ENCODE measurements around the gene TMED3.
"Not testable (repeated sequence)": the region's sequence is repeated elsewhere in the genome, so short reads cannot be mapped to it uniquely, and the experiment has no call there.

TMED3 gene

DNA sequence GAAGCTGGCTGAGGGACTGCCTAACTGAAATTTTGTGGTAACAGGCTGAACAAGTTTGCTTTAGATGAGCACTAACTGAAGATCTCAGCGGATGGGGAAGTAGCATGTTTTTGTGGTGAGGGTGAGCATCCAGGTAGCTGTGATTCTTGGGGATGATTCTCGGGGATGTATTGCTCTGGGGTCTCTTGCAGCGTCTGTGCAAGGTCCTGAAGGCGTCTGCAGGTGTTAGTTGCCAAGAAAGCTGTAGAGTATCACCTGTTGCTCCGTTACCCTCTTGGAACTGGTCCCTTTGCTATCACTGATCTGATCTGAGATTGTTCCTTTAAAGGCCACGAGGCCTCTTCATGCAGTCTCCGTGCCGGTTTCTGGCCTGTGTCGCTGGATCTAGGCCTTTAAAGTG, 6.0 kb downstream of the TMED3 start:
- DNase-seq (ENCODE audit: low read depth) = no peak

DNA sequence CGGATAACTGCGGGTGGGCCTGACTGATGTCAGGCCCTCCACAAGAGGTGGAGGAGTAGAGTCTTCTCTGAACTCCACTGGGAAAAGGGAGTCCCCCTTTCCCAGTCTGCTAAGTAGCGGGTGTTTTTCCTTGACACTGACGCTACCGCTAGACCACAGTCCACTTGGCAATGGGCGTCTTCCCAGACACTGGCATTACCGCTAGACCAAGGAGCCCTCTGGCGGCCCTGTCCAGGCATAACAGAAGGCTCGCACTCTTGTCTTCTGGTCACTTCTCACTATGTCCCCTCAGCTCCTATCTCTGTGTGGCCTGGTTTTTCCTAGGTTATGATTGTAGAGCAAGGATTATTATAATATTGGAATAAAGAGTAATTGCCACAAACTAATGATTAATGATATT, 9.1 kb downstream of the TMED3 start:
- not testable (repeated sequence) for DNase-seq (ENCODE audit: low read depth)

DNA sequence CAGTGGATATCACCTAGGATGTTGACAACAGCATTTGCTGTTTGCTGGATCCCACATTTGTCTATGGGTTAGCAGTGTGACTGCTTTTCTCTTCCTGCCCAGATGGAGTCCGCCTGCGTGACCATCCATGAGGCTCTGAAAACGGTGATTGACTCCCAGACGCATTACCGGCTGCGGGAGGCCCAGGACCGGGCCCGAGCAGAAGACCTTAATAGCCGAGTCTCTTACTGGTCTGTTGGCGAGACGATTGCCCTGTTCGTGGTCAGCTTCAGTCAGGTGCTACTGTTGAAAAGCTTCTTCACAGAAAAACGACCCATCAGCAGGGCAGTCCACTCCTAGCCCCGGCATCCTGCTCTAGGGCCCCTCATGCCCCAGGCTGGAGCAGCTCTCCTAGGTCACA, 11.0 kb downstream of the TMED3 start:
- no peak for DNase-seq (ENCODE audit: low read depth)

DNA sequence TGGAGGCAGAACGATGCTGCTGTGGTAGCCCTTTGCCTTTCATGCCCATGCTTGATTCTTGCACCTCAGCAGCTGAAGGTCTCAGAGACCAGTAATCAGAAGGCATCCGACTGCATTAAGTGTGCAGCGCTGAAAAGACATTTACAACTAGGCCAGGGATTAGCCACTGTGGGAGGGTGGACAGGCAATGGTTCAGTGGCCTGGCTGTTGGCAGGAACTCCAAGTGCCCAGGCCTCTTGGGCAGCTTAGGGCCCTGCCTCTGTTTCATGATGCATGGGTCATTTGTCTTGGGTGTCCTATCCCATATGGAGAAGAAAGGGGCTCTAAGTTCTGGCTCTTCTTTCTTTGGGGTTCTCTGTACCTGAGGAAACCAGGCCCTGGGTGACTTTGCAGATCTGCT, 11.4 kb downstream of the TMED3 start:
- no peak for DNase-seq (ENCODE audit: low read depth)

DNA sequence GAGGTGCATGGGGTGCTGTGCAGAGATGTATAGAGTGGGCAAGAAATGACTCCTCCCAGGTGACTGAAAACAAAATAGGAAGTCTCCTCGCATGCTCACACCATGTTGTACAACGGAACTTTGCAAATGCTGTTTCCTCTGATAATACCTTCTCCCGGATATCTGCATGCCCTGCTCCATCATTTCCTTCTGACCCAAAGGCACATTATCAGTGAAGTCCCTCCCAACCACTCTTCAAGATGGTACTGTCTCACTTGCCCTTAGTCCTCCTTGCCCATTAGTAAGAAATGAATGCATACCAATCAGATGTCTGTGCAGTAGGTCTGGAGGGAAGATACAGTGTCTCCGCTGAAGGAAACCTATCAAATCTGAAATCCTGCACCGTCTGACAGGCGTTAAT, 12.0 kb downstream of the TMED3 start:
- DNase-seq (ENCODE audit: low read depth) = no peak

DNA sequence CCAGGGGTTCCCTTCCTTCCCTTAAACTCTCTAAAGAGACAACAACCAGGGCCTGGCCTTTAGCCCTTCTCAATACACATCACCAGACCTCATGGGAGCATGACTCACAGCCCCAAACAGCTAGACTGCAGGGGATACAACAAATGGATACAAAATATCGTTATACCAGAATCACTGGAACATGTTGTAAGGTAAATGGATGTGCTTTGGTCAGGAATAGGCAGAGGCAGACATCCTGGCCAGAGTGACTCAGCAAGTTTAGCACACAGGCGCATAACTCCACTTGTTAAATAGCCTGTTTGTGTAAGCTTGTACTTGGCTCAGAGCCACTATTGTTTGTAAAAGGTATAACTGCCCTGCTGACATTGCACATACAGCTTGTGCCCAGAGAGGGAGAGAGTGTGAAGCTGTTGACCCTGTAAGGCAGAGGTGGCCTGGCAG, 18.3 kb downstream of the TMED3 start:
- DNase-seq (ENCODE audit: low read depth) = no peak

DNA sequence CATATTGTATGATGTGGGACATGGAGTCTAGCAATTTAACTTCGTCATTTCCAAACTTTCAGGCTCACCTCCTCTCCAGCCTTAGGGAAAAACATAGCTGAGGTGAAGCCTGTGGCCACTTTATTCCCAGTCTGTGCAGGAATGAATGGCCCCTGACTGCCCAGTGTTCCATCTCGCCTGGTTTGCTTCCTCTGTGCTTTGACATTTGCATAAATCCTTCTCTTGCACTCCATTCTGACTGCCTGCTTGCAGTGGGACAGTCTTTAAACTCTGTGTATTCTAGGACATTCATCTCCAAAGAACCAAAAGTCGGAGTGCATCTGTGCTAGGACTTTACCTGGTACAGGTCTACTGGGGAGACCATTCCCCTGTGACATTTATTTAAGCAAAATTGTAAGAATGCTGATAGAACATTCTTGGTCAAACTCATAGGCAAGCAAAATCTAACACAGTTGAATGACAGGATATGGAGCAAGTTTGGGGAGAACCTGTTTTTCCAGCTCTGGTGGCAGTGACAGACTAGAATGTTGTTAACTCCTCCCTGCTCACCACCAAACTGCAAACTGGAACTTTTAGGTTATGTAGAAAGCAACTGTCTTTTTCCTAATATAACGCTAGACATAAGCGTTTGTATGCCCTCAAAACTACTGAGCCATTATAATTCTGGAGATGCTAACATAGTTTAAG, 22.1 kb downstream of the TMED3 start:
- DNase-seq (ENCODE audit: low read depth) = no peak

GRCh38 chr15:79337591-79337990, 26.7 kb downstream of the TMED3 start:
- DNase-seq (ENCODE audit: low read depth) = no peak

DNA sequence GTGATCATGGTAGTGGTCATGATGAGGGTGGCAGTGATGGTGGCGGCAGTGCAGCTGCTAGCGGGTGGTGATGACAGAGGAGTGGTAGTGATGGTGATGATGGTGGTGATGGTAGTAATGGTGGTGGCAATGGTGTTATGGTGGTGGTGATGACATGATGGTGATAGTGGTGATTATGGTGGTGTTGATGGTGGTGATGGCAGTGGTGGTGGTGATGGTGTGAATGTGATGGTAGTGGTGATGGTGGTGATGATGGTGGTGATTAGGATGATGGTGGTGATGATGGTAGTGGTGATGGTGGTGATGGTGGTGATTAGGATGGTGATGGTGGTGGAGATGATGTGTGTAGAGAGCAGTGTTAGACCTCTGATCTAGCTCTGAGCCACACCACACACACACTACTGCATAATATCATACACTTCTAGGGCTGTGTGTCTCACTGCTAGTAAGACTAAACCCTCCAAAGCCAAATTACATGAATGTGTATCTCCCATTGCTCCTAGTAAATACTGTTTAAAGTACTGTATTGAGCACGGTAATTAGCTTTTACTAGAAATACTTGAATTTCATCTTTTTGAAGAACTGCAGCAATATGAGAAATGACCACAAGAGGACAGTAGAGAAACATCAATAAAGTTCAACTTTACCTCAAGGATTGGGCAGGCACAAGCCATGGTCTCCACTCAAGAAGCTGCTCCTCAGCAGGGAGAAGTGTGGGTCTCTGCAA, 28.8 kb downstream of the TMED3 start:
- DNase-seq (ENCODE audit: low read depth) = no peak

DNA sequence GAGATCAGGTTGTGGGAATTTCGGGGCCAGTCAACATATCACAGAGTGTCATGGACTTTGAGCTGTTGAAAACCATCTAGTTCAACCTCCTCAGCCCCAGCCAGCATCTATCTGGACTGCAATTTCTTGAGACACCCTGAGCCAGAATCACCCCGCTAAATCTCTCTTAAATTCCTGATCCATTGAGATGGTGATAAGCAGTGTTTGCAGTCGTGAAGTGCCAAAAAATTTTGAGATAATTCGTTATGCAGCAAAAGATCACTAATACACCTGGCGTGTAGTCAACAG, 29.3 kb downstream of the TMED3 start:
- DNase-seq (ENCODE audit: low read depth) = no peak

DNA sequence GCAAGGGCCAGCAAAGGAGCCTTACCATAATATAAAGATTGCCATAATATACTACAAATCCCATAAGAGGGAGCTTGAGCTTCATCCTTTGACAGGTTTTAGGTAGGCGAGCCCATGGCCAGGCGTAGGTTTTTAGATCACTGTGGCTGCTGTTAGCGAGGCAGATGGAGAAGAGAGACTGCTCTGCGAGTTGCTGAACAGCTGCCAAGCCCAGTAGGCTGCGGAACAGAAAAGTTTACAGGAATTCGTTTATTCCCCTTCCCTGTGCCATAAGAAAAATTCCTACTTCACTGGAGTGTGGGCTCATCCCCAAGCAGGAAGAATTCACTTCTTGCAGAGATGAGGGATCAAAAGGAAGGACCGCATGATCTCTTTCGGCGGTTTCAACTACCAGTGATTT, 30.5 kb downstream of the TMED3 start:
- DNase-seq (ENCODE audit: low read depth) = no peak

DNA sequence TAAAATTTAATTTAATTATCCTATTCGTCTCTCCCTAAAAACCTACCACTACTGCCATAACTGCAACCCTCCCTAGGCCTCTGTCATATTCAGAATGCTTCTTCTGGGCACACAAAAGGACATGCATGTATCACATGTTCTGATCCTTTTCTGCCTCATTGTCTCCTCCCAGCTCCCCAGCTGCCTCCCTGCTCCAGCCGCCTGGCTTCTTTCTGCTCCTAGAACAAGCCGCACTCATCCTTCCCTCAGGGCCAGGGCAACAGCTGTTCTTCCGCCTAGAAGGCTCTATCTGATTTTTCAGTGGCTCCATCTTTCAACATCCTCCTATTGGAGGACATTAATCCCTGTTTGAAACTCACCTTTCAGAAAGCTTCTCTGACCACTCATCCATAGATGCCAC, 38.6 kb downstream of the TMED3 start:
- DNase-seq (ENCODE audit: low read depth) = no peak

DNA sequence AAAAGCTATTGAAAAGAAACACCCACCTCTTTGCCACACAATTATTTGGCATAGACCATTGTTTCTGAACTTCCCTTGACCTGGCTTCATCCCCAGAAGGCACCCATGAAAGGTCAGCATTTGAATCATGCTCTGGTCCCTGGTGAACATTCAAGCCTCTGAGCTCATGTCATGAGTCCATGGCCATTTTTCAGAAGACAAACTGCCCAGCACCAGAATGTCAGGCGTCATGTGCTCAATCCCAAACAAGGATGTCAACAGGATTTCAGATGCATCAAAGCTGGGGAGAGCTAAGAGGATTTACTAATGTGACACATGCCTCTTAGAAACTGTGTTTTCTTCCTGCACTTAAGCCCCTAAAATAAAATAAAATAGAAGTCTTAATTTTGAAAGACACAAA, 41.3 kb downstream of the TMED3 start:
- no peak for DNase-seq (ENCODE audit: low read depth)

DNA sequence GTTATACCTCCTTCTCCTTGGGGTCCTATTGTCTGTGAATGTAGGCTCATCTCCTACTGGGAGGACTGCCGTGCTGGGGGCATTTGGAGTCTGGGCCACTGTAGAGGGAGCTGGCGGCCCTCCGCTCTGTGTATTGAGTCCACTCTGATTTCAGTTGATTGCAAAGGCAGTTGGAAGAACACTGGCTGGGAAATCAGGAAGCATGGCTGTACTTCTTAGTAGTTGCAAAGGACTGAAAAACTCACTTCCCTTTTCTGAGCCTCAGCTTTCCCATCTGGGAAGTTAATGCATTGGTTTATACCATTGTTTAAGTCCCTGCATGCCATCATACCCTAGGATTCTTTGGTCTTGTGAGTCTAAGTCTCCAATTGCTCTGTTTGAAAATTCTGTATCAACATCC, 46.7 kb downstream of the TMED3 start:
- DNase-seq (ENCODE audit: low read depth) = no peak

GRCh38 chr15:79358069-79358468, 47.2 kb downstream of the TMED3 start:
- DNase-seq (ENCODE audit: low read depth) = no peak

DNA sequence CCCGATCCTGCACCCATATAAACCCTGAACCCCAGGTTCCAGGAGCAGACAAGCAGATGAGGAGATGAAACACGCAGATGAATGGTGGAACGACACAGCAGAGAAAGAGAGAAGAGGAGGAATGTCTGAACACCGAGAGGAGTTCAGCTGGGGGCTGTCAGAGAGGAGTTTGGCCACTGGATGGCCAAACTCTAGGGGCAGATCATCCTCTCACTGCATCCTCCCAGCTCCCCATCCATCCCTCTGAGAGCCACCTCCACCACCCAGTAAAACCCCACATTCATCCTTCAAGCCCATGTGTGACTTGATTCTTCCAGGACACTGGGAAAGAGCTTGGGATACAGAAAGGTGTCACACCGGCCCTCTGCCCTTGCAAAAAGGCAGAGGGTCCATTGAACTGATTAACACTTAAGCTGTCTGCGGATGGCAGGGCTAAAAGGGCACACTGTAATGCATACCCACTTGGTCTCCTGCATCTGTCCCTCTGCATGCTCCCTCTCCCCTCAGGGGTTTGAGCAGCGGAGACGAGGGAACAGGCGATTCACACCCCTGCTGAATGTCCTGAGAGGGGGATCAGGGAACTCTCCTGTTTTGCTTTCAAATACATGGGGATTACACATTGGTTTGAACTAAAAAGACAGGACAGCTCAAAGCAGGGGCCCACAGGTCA, 53.8 kb downstream of the TMED3 start:
- no peak for DNase-seq (ENCODE audit: low read depth)

- DNase-seq (ENCODE audit: low read depth) = no peak
Observed at GRCh38 chr15:79365765-79366164, 54.9 kb downstream of the TMED3 start.

GRCh38 chr15:79366691-79367090, 55.8 kb downstream of the TMED3 start:
- DNase-seq (ENCODE audit: low read depth) = no peak

DNA sequence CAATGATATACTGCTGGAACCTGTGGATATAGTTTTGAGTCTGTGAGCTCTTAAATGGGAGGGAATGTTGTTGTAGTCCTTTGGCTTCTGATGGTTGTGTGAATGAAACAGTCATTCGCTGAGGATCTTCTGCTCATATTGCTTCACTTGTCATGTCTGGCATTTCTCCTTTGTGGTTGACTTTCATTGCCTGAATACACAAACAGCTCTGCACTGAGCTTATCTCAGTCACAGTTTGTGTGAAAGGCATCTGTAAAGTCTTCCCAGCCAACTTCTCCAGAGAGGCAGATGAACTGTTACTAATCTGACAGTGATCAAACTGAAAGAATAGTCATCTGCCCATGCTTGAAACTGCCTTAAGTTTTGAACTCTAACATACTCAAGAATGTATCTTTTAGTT, 59.8 kb downstream of the TMED3 start:
- no peak for DNase-seq (ENCODE audit: low read depth)

- no peak for DNase-seq (ENCODE audit: low read depth)
Observed at GRCh38 chr15:79371591-79371990, 60.7 kb downstream of the TMED3 start.

- DNase-seq (ENCODE audit: low read depth) = no peak
Observed at GRCh38 chr15:79372428-79372827, 61.5 kb downstream of the TMED3 start.
